NCI-H1694 treated with DMSO at 0.1 percent for 48 hours (cell line): ENCODE data around the gene MICAL3.

ENCODE experiments used
- DNase-seq: peaks from one replicate; lab custom pipeline; 2025; lab: John Stamatoyannopoulos, UW

The MICAL3 gene

DNA sequence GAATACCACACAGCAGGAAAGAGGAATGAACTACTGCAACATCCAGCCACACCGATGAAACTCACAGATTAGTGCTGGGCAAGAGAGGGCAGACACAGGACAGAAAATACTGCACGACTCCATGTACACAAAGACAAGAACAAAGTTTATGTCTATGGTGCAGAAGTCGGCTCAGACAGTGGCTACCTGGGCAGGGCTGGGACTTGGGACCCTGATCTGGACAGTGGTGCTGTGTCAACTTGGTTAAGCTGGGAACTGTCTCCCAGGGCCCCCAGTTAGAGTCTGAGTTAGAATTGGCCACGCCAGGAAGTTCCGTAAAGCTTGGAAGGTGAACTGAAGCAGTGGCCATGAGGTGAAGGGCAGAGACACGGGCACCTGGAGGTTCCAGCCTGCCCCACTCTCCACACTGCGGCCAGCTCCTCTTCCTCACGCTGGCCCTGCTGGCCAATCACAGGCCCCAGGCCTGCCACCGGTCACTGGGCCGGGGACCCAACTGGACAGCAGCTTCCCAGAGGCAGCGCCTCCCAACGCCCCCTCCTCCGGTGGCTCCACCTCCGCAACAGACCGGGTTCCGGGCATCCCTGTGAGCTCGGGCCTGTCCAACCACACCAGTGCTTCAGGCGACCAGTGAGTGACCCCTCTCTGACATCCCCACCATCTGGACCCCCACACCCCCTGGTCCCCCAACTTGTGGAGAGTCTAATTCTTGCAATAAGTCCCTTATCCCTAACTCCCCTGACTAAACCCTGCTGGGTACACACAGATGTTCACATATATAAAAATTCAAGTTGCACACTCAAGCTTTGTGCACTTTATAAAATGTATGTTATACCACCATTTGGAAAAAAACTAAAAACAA is 93.7 kb downstream of the MICAL3 start:
- no peak for DNase-seq

DNA sequence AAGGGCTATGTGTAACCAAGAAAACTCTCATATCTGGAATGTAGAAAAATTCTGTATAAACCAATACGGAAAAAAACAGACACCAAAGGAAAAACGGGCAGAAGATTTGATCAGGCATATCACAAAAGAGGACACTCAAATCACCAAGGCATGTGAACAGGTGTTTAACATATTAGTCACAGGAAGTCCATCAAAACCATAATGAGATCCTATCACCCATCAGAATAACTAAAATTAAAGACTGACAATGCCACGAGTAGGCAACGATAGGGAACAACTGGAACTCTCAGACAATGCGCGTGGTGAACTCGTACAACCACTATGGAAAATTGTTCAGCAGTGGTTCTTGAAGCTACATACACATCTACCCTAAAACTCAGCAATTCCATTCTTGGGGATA is 94.5 kb downstream of the MICAL3 start:
- DNase-seq = no peak

DNA sequence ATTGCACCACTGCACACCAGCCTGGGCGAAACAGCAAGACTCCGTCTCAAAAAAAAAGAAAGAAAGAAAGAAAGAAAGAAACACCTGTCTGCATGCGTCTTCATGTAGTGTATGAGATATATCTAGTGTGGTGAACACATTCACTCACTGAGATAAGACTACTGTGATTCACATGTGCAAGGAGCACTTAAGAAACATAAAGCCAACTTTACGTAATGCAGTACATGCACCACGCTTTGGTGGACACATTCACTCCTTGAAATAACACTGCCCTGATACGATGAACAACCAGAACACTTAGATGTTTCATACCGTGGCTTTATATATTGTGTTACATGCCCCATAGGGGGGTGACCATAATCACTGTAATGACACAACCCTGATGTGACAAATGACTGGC is 96.0 kb downstream of the MICAL3 start:
- DNase-seq = no peak

DNA sequence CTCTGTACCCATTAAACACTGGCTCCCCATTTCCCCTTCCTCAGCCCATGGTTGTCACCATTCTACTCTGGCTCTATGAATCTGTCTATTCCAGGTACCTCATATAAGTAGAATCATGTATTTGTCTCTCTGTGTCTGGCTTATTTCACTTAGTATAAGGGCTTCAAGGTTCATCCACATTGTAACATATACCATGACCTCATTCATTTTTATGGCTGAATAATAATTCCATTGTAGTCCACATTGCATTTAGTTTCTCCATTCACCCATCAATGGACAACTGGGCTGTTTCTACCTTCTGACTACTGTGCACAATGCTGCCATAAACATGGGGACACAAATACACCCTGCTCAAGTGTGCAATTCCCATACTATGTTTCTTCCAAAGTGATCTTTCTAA is 97.3 kb downstream of the MICAL3 start:
- no peak for DNase-seq

DNA sequence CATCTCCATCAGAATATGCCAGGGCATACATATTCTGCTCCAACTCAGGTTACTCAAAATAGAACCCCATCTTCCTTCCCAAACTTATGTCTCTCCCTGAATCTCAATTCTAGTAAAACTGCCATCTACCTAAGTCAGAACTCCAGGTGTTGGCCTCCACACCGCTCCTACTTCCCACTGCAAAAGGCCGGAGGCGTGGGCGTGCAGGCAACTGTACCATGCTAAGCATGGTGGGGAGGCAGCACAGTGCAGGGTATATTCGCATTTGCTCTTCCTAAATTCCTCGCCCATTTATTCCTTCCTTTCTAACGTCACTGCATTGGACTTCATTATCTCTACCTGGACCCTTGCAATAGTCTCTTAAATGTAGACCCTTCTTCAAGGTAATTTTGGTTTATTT is 97.8 kb downstream of the MICAL3 start:
- DNase-seq = no peak

DNA sequence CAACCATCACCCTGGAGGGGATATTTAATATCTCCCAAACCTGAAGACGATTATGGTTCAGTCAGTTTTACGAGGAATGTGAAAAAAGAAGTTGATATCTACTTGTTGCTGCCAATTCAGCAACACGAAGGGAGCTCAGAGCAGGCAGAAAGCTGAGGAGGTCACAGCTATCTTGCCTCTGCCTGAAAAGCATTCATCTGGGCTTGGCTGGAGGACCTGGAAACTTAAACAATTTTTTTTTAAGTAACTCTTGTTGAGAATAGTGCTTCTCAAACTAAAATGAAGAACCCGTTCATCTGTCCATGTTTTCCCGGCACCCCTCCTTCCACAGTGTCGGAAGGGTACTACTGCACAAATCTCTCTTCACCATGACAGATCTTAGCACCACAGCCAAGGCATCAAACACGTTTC is 98.9 kb downstream of the MICAL3 start:
- DNase-seq = no peak

DNA sequence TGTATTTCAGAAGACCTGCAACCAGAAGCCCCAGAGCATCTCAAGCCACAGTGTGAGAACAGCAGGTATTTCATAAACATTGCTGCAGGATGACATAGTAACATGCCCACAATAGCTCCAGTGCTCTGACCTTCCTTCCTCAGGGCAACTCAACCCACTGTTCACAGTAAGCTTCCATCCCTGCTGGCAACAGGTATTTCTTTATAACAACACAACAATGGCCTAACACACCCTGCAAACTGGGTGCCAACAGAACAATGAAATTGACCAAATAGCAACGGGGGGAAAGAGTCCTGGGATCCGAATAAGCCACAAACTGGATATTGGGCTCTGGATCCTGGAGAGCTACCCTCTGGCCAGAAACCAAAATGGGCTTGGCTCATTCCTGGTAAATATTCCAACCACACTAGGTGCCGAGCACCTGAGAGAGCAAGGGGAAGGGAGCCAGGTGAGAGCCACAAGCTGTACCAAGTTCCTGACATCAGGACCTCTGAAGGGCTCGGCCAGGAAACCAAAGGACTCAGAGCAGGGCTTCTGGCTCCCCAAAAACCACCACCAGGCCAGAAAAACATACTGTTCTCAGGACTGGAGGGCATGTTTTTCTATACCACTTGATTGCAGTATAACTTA is 99.5 kb downstream of the MICAL3 start:
- DNase-seq = no peak

DNA sequence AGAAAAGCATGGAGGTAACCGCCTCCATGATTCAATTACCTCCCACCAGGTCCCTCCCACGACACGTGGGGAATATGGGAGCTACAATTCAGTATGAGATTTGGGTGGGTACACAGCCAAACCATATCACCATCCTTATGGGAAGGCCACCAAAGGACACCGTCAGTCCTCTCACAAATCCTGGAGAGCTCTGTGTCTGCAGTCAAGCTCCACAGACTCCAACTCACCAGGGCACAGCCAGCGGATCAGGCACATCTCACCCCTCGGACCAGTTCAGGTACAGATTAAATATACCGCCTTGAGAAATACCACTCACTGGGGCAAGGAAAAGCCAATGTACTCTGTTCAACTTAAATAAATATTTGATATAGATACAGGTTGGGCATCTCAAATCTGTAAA is 100.3 kb downstream of the MICAL3 start:
- DNase-seq = no peak

DNA sequence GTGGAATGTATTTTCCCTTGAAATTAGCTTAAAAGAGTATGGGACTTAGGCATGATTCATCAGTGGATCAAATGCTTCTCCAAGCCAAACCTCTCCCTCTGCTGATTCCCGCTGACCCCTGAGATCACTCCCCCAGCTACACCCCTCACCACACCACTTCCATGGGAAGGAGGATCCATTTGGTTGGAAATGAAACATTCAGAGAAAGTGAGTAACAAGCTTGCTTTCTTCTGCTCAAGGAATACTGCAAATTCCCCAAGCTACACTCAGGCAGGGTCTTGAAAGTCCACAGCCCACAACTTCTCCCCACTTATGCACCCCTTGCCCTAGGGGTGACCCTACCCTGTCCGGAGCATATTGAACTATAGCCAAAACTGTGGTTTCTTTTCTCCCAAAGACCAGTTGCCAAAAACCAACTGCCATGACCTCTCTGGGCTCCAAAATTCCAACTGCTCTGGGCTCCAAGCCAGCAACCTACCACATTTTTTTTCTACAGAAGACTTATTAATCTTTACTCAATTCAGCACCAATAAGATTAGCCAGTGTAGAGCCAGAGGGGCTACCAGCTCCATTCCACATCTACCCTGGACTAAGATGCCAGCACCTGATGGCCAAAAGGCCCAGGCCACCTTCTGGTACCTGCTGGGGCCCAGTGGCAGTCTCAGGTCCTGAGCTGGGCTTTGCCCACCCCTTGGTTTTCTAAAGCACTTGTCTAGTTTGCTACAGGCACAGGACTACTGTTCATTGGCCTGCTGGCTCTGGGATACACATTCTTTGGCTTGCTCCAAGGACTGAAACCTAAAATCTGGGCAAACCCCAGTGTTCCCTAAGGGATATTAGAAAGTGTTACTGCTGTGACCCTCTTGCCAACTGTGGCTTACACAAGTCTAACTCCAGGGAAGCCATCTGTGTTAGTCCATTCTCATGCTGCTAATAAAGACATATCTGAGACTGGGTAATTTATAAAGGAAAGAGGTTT is 101.1 kb downstream of the MICAL3 start:
- no peak for DNase-seq

DNA sequence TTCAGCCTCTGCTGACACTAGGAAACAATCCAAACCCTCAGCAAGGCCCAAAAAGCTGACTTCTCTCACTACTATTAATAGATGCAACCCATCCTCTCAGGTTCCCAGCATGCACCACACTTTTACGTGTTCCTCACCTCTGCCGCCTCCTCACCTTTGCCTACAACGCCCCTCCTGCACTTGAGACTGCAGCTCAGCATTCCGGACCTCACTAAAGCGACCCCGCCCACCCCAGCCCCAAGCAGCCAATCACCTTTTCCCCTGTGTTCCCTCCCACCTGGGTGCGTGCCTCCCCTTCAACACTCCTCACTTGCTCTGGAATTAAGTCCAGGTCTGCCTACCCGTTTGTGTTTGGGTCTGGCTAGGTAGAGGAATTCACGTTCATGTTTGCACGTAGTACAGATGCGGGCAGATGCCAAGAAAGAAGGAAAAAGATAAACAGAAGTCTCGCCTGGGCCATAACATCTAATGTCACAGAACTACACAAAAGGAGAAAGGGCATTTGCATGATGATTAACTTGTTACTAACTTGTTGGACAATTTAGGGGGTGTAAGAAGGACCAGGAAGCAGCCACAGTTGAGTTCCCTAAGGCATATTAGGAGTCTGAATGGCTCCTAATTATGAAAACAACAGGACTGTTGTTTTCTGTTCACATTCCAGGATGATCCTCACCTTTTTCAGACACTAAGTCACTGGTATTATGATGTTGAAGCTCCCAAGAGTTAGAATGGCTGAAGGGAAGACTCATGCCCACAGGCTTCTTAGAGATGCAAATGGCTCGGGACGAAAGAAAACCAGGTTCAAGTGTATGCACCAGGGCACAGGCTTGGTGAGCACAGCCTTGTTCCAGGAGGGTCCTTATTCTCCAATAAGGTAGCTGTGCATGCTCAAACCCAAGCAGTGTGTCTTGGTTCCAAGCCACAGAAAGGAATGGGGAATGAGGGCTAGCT is 102.2 kb downstream of the MICAL3 start:
- no peak for DNase-seq

DNA sequence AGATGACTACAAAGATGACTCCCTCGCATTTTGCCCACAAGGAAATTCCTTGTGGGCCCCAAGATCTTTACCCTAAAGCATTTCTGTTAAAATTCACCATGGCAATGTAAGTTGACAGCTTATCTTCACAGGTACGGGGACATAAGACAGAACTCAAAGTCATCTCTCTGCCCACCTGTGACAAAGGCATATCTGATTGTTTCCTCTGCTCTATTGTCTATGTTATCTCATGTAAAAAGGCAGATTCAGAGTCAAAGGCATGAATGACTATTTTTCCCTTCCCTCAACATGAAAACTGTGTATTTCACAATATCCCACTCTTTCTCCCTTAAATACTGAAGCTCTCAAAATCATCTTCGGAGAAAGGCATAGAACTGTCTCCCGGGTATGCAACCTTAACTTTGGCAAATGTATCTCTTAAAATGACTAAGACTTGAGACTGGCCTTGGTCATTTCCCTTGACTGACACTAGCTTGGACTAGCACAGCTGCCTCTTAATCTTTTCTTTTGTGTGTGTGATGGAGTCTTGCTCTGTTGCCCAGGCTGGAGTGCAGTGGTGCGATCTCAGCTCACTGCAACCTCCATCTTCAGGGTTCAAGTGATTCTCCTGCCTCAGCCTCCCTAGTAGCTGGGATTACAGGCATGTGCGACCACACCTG is 103.2 kb downstream of the MICAL3 start:
- no peak for DNase-seq

DNA sequence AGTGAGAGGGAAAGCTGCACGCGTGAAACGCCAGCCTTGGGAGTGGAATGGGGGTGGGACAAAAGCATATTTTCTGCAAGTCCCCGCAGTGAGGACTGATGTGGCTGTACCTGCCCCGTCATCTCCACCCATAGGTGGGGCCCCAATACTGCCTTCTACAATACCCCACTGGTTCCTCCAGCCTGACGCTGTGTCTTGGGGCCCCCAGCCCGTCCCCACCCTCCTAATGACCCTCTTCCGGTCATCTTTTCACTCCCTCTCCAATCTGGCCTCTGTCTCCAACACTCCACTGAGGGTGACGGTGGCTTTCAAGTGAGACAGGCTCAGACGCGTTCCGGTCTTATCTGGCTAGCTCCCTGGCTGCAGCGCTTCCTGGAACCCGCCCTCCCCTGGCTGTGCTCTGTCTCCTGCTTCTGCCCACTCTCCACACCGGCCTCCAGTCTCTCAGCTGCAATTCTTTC is 104.2 kb downstream of the MICAL3 start:
- no peak for DNase-seq

DNA sequence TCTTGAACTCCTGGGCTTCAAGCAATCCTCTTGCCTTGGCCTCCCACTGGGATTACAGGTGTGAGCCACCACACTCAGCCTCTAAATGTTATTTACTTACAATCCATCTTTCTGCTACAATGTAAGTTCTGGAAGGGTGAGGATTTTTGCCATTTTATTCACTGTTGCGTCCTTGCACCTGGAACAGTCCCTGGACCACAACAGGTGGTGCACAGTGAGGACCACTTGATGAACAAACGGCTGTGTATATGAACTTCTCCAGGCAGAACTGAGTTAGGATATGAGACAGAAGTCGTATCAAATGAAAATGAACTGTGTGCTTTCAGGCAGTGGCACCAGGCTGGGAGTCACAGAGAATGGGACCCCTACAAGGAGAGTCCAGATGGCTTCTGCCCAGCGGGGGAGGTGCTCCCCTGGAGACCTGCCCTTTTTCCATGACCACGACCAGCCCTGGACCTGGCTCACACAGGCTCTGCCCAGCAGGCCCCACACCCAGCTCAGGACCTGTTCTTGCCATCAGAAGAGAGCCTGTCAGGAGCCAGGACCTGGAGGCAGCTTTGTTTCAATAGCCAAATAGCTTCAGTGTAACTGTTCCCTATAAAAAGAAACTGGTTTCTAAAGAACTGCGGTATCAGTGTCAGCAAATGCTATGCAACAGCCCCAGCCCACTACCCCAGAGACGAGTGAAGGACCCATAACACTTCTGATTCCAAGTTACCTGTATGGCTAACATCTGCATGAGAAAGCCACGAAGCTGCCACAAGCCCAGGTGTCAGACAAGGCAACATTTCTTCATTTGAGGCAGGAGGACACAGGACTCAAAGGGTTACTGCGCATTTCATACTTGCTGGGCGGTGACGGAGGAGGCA is 104.9 kb downstream of the MICAL3 start:
- DNase-seq = no peak

DNA sequence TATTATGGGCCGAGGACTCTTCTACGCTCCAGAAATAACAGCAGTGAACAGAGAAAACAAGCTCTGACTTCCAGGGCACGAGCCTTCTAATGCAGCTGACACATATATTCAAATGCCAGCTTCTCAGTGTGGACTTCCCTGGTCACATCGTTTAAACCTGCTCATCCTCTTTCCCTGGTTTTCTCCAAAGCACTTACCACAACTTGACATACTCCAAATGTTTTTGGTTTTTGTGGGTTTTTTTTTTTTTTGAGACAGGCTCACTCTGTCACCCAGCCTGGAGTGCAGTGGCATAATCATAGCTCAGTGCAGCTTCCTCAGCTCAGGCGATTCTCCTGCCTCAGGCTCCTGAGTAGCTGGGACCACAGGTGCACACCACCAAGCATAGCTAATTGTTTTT is 105.5 kb downstream of the MICAL3 start:
- DNase-seq = no peak

DNA sequence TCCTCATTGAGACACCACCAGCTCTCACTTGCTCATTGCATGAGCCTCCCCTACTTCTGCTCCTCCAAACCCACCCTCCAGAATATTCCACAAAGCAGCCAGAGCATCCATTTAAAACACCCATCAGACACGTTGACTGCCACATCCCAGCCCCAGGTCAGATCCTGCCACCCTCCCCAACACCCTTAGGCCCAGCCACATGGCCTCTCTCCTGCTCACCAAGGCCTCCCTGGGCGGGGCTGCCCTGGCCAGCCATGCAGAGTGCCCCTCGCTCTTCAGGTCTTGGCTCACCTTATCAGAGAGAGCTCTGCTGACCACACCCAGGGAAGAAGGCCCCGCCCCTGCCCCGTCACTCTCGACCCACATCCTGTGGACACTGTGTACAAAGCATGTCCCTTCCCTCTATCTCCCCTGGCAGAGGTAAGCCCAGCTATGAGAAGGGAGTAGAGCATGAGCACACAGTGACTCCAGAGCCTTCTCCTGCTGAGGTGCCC is 106.8 kb downstream of the MICAL3 start:
- no peak for DNase-seq

DNA sequence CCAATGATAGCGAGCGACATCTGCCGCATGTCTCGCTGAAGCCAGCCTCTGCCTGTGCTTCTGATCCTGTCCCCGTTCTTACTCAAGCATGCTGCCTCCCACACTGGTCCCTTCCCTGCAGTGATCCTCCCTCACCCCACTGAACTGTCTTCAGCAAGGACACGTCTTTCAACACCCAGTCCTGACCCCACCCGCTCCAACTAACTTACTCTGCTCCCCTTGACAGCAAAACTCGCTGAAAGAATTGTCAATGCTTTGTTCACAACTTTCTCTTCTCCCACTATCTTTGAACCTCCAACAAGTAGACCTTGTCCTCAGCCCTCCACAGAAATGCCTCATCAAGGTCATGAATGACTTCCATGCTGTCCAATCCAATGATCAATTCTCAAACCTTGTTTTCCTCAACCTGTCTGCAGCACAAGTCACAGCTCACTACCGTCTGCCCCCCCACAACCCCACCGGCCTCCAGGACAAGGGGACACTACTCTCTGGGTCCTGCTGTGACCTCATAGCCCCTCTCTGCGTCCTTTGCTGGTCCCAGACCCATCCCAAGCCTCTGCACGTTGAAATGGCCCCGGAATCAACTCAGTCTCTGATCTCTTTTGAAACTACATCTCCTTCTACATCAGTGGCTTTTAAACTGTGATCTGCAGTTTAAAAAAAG is 108.0 kb downstream of the MICAL3 start:
- no peak for DNase-seq

DNA sequence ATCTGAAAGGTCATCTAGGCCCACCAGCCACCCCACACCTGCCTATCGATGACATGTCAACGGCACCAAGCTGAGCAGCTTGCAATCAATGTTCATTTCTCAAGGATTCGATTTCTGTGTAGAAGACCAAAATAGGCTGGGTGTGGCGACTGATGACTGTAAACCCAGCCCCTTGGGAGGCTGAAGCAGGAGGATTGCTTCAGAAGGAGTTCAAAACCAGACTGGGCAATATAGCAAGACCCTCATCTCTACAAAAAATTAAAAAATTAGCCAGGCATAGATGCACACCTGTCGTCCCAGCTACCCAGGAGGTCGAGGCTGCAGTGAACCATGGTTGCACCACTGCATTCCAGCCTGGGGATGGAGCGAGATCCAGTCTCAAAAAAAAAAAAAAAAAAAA is 108.7 kb downstream of the MICAL3 start:
- DNase-seq = no peak

DNA sequence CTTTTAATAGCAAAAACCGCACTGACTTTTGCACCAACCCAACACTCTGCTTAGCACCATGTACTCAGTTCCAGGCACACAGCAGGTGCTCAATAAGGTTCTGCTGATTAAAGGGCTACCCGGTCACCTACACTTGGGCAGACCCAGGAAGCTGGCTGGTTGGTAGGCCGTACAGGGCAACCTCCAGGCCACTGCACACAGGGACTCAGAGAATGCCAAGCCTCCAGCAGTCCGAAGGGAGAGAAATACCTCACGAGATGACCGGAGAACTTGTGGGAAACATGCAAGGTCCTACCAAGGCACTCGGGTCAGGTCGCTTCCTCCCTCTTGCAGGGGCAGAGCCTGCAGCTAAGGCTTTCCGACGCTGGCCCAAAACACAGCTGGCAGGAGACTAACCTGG is 109.2 kb downstream of the MICAL3 start:
- DNase-seq = no peak

DNA sequence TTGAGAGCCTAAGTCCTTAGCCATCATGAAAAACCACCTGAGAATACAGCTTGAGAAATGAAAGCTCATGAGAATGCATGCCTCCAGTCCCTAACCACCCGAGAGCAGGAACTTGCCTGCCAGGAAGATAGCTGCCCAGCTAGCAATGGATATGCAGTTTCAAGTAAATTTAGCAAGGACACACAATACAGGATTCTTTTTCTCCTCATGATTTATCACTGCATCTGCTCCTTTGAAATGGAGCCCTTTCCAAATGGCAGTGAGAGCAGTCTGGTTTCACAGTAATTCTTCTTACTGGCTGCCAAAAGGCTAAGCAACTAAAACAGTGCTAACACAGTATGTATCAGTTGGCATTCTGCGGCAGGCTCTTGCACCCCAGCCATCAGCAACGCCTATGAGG is 109.9 kb downstream of the MICAL3 start:
- DNase-seq = no peak
